ENCODE data around the gene DPYD. TPM values are rescaled to one million over a fixed set of nuclear protein-coding genes. Genes with fewer than 3 reads are reported as not detected.

Gene DPYD
- total RNA-seq, 1 experiment from 2014 or later, result 0.46 TPM

DNA sequence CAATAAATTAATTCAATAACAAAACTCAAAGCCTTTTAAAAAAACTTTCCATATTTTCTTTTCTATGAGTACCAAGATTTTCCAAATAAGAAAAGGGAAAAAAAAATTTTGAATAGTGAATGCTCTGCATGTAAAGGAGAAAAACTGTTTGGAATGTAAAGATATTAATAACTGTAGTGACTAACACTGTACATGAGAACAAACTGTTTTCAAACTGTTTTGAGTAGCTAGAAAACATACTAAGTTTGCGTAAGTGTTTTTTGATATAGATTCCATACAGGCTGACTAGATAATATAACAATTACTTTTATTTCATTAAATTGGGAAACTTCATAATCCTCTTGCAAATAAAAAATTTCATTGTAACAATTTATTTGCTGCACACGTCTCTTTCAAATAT lies 150.5 kb downstream of the DPYD start (continued):
- no peak for TF ChIP-seq E2F4 (CRISPR knock-in tag; IDR thresholded peaks at IDR 0.05; ENCODE audit: borderline replicate concordance, low read depth)
- no peak for TF ChIP-seq RORB (CRISPR knock-in tag; IDR thresholded peaks at IDR 0.05)
- no peak for TF ChIP-seq ELF4 (CRISPR knock-in tag; IDR thresholded peaks at IDR 0.05; ENCODE audit: low read depth)
- TF ChIP-seq ERG (CRISPR knock-in tag; IDR thresholded peaks at IDR 0.05), result no peak
- TF ChIP-seq, protein P1, sequence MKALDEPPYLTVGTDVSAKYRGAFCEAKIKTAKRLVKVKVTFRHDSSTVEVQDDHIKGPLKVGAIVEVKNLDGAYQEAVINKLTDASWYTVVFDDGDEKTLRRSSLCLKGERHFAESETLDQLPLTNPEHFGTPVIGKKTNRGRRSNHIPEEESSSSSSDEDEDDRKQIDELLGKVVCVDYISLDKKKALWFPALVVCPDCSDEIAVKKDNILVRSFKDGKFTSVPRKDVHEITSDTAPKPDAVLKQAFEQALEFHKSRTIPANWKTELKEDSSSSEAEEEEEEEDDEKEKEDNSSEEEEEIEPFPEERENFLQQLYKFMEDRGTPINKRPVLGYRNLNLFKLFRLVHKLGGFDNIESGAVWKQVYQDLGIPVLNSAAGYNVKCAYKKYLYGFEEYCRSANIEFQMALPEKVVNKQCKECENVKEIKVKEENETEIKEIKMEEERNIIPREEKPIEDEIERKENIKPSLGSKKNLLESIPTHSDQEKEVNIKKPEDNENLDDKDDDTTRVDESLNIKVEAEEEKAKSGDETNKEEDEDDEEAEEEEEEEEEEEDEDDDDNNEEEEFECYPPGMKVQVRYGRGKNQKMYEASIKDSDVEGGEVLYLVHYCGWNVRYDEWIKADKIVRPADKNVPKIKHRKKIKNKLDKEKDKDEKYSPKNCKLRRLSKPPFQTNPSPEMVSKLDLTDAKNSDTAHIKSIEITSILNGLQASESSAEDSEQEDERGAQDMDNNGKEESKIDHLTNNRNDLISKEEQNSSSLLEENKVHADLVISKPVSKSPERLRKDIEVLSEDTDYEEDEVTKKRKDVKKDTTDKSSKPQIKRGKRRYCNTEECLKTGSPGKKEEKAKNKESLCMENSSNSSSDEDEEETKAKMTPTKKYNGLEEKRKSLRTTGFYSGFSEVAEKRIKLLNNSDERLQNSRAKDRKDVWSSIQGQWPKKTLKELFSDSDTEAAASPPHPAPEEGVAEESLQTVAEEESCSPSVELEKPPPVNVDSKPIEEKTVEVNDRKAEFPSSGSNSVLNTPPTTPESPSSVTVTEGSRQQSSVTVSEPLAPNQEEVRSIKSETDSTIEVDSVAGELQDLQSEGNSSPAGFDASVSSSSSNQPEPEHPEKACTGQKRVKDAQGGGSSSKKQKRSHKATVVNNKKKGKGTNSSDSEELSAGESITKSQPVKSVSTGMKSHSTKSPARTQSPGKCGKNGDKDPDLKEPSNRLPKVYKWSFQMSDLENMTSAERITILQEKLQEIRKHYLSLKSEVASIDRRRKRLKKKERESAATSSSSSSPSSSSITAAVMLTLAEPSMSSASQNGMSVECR (CRISPR knock-in tag; IDR thresholded peaks at IDR 0.05; ENCODE audit: borderline replicate concordance), result no peak

GRCh38 chr1:97767381-97767780 lies 153.5 kb downstream of the DPYD start:
- H3K27me3 Mint-ChIP-seq (ENCODE audit: low read depth), result no peaks in the 10 kb centered on the region
- no peak overlapping the region for H3K4me3 Mint-ChIP-seq
- no peak for DNase-seq (ENCODE audit: low spot score)
- no peaks in the 10 kb centered on the region for H3K36me3 Mint-ChIP-seq
- POLR2A ChIA-PET, result no interaction called here
- H3K27ac Mint-ChIP-seq, result no peak overlapping the region
- no peak; the same call in 1 of the 2 replicates for ATAC-seq
- TF ChIP-seq E2F4 (CRISPR knock-in tag; IDR thresholded peaks at IDR 0.05; ENCODE audit: borderline replicate concordance, low read depth) (no peak), JUN (CRISPR knock-in tag; IDR thresholded peaks at IDR 0.05) (no peak), MYBL2 (CRISPR knock-in tag; IDR thresholded peaks at IDR 0.05) (no peak), AFF4 (CRISPR knock-in tag; IDR thresholded peaks at IDR 0.05; ENCODE audit: borderline replicate concordance) (no peak), ZNF232 (CRISPR knock-in tag; IDR thresholded peaks at IDR 0.05) (no peak), FOXJ3 (CRISPR knock-in tag; IDR thresholded peaks at IDR 0.05; ENCODE audit: borderline replicate concordance) (no peak), ATF3 (CRISPR knock-in tag; conservative IDR thresholded peaks at IDR 0.05) (no peak), FOXP1 (CRISPR knock-in tag; IDR thresholded peaks at IDR 0.05; ENCODE audit: borderline replicate concordance) (no peak), NR1H2 (CRISPR knock-in tag; IDR thresholded peaks at IDR 0.05) (no peak), SP1 (CRISPR knock-in tag; conservative IDR thresholded peaks at IDR 0.05) (no peak), ZNF416 (CRISPR knock-in tag; IDR thresholded peaks at IDR 0.05) (no peak), TEAD4 (CRISPR knock-in tag; IDR thresholded peaks at IDR 0.05) (no peak), ZNF281 (CRISPR knock-in tag; IDR thresholded peaks at IDR 0.05) (no peak), ESRRA (CRISPR knock-in tag; IDR thresholded peaks at IDR 0.05; ENCODE audit: borderline replicate concordance) (no peak)
- TF ChIP-seq, protein P2, sequence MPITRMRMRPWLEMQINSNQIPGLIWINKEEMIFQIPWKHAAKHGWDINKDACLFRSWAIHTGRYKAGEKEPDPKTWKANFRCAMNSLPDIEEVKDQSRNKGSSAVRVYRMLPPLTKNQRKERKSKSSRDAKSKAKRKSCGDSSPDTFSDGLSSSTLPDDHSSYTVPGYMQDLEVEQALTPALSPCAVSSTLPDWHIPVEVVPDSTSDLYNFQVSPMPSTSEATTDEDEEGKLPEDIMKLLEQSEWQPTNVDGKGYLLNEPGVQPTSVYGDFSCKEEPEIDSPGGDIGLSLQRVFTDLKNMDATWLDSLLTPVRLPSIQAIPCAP (CRISPR knock-in tag; IDR thresholded peaks at IDR 0.05), result no peak
- CTCF ChIA-PET, result no interaction called here
- H3K4me1 Mint-ChIP-seq, result no peaks in the 10 kb centered on the region
- H3K9me3 Mint-ChIP-seq, result peaks cover 5% of the 10 kb centered on the region; the same call in 1 of the 2 replicates

Data from WTC11 (cell line).